Panc1 (cell line): Measurements from ENCODE around the gene MTHFSD.

Source experiments
- CTCF ChIP-seq: fragments of 450-650 bp; IDR thresholded peaks from 2 replicates; pipeline ENCODE4 v1.5.1; 2017; ENCODE audit warnings: mild to moderate bottlenecking
- POLR2AphosphoS5 ChIP-seq: IDR thresholded peaks from 2 replicates; pipeline ENCODE4 v1.6.1; 2012; ENCODE audit warnings: mild to moderate bottlenecking, low read depth, low read length, moderate library complexity
- REST ChIP-seq, 2 experiments: IDR thresholded peaks; 2 replicates each; pipeline ENCODE4 v1.6.1; 2011 to 2012; ENCODE audit warnings: low read depth in 2 of 2, control low read depth in 1 of 2, low read length in 1 of 2, mild to moderate bottlenecking in 1 of 2, moderate library complexity in 1 of 2; ENCODE audit not compliant: insufficient read depth in 1 of 2
- SIN3A ChIP-seq: IDR thresholded peaks from 2 replicates; pipeline ENCODE4 v1.6.1; 2012; ENCODE audit warnings: low read depth, mild to moderate bottlenecking, low read length, moderate library complexity, borderline replicate concordance; ENCODE audit not compliant: insufficient read depth

- TF ChIP-seq CTCF (no peak), SIN3A (no peak), POLR2AphosphoS5 (no peak), REST (IDR thresholded peaks at IDR 0.05; ENCODE audit: insufficient read depth in 1 of 2, low read depth in 2 of 2, low read length in 1 of 2) (no peak)
These were observed 64.0 kb downstream of the MTHFSD start for GRCh38 chr16:86490859-86491639.
